ENCODE data around the gene TSPAN7.

Gene TSPAN7

GRCh38 chrX:38561126-38561868 lies at the start of gene TSPAN7:
TSPAN7 (plus strand) TSS chrX:38561542; CDS start chrX:38561547, 5 bp downstream.
- peak; percentile 74 for DNase-seq (ENCODE audit: low spot score)

DNA sequence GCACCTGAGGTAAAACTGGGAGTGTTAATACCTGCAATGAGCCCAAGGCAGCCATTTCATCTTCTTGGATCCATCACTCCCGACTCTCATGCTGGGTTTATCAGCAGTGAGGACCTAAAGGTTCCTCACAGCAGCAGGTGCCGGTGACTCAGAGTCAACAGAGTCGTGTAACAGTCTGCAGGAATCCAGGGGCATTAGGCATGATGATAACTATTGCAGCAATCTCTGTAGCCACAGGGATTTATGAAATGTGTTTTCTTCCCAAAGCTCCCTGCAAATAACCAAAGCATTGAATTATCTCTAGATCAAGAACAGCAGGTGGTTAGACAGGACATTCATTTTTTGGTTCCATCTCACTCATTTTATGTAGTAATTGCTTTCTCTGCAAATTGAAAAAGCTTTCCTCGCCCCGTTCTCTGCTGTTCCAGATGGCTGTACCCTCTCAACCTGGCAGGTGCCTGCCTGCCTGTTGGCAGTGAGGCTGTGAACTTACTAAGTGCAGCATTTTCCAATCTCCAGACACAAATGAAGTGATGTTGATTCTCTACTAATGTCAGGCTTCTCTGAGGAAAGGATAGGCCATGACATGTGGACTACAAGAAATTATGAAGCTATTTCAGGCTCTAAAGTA lies 48.1 kb upstream of the TSPAN7 start:
- DNase-seq (ENCODE audit: low spot score), result no peak

- DNase-seq (ENCODE audit: low spot score), result no peak
Observed at GRCh38 chrX:38514016-38514854, 47.1 kb upstream of the TSPAN7 start.

DNA sequence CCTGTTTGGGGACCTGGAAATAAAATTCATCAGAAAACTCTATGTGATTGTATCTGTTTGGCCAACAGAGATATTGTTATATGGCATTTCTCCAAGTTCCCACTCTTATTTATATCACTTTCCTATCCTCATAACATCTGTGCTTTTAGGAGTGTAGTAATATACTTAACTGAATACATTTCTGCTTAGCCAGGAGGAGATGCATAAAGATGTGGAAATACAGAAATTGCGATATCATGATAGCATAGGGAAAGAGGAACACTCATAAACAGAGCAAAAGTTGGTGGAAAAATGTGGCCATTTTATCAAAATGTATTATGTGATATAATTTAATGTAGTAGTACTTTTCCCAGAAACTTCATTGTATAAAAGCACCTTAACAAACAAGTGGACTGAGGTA lies 46.1 kb upstream of the TSPAN7 start:
- no peak for DNase-seq (ENCODE audit: low spot score)

- no peak for DNase-seq (ENCODE audit: low spot score)
Observed at GRCh38 chrX:38516196-38516774, 45.1 kb upstream of the TSPAN7 start.

DNA sequence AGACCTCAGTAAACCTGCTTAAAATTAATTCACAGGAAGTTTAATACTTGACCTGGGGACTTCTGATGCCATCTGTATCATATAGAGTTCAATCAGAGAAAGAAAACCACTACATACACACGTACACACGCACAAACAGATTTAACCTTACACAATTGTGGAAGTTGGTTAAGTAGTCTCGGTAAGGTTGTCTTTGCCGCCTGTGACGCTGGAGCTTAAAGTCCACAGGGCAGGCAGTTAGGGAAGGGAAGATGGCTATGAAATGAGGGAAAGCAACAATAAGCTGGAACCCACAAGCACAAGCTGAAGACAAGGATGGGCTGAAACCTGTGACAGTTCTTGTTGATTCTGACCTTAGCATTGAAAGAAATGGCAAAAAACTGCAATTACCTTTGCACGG lies 41.7 kb upstream of the TSPAN7 start:
- no peak for DNase-seq (ENCODE audit: low spot score)

- no peak for DNase-seq (ENCODE audit: low spot score)
Observed at GRCh38 chrX:38538134-38538533, 23.2 kb upstream of the TSPAN7 start.

DNA sequence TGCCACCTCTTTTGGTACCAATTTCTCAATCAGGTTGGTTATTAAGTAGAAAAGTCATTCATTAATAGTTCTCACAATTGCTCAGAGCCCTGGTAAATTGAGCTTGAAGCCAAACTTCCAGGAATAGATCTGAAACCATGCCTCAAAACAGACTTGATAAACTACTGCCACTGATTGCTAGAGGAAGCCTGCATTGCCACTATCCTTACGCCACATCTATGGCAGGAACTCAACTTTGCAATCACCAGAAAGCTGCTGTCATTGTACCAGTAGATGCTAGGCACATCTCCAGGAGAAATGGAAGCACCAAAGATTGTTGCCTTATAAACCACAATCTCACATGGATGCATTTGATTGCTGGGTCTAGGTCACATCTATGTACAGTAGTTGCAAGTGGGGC lies 21.6 kb upstream of the TSPAN7 start:
- no peak for DNase-seq (ENCODE audit: low spot score)

- no peak for DNase-seq (ENCODE audit: low spot score)
Observed at GRCh38 chrX:38548508-38548907, 12.8 kb upstream of the TSPAN7 start.

- no peak for DNase-seq (ENCODE audit: low spot score)
Observed at GRCh38 chrX:38552721-38553120, 8.6 kb upstream of the TSPAN7 start.

GRCh38 chrX:38558686-38559085 lies 2.7 kb upstream of the TSPAN7 start:
- DNase-seq (ENCODE audit: low spot score), result no peak

DNA sequence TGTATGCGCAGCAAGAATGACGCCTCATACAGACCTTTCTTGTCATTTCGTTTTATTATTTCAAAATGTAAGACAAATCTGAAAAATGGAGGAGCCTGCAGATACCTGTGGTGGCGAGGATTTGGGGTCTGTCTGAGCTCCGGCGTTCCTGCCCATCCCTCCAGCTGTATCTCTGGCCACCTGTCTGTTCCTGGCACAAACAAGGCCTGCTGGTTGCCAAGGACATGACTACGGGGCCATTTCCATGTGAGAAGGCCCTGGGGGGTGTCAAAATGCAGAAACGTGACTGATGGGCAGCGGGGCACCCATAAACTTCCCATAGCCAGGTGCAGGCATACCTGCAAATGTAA lies 591 bp upstream of the TSPAN7 start:
- no peak for DNase-seq (ENCODE audit: low spot score)

GRCh38 chrX:38561951-38562719 lies 793 bp downstream of the TSPAN7 start:
- DNase-seq (ENCODE audit: low spot score), result no peak

- no peak for DNase-seq (ENCODE audit: low spot score)
Observed at GRCh38 chrX:38563030-38563429, 1.7 kb downstream of the TSPAN7 start.

GRCh38 chrX:38570396-38570795 lies 9.1 kb downstream of the TSPAN7 start:
- DNase-seq (ENCODE audit: low spot score), result no peak

DNA sequence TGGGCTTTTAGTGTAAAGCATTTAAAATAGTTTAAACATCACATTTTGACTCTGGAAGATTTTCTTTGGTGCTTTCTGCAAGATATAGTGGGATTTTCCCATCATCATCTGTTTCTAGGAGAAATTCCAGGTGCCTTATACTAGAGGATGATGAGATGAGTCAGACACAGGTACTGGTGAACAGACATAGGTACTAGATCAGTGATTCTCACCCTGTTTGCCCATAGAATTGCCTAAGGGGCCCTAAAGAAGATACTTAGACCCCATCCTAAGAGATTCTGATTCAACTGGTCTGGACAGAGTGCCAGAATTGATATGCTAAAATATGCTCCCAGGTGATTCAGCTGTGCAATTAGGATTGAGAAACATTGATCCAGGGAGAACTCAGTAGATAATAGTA lies 9.7 kb downstream of the TSPAN7 start:
- DNase-seq (ENCODE audit: low spot score), result no peak

- DNase-seq (ENCODE audit: low spot score), result no peak
Observed at GRCh38 chrX:38574858-38575257, 13.5 kb downstream of the TSPAN7 start.

DNA sequence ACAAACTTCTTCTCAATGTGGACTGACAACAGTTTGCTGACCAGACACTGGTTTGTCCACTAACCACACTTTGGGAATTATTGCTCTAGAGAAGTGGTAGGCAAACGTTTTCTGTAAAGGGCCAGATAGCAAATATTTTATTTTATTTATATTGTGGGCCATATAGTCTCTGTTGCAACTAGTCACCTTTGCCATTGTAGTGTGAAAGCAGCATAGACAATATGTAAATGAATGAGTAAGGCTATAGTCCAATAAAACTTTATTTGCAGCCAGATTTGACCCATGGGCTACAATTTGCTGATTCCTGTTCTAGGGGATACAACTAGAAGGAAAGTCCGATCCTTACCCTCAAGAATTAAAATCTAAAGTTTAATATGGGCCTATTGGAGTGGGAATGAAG lies 14.5 kb downstream of the TSPAN7 start:
- DNase-seq (ENCODE audit: low spot score), result no peak

DNA sequence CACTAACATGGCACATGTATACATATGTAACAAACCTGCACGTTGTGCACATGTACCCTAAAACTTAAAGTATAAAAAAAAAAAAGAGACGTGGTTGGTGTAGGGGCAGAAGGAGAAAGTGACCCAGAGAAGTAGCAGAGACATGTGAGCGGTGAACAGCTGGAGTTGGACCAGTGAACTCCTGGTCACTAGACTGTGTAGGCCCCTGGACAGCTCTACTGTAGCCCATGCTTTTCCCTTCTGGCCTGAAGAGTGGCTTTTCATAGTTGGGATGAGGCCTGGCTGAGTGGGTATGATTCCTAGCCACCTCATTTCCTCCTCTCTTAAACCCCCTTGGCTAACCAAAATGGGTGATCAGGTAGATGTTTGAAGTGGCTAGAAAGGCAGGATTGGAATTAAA lies 16.4 kb downstream of the TSPAN7 start:
- no peak for DNase-seq (ENCODE audit: low spot score)

DNA sequence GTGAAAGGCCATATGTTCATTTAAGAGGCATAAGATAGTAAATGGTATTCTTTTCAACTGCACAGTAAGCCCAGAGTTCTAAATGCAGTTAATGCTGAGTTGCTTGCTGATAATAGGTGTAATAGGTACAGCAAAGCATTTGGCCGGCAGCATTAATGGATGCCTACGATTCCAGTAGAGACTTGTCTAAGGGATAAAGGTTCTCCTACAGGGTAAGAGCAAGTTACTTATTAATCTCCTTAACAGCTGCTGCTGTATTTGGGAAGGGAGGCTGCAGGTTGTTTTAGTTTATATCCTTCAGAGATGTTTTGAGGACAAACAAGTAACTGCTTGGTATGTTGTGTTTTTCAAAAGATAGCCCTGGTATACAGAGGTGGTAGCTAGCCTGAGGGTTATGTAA lies 16.8 kb downstream of the TSPAN7 start:
- no peak for DNase-seq (ENCODE audit: low spot score)

DNA sequence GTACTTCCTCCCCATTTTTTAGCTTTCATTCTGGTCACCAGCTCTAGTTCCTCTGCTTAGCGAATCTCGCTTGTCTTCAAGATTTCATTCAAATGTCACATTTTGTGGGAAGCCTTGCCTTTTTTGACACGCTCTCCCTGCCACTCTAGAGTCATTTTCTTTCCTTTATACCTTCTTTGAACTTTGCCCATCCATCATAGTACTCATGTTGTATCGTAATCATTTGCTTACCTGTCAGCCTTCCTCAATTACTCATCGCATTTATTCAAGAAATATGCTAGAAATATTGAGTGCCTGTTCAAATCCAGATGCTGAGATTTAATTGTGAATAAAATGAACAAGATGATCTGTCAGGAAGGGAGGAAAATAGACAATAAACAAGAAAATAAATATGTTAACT lies 21.8 kb downstream of the TSPAN7 start:
- DNase-seq (ENCODE audit: low spot score), result no peak

GRCh38 chrX:38594434-38594833 lies 33.1 kb downstream of the TSPAN7 start:
- no peak for DNase-seq (ENCODE audit: low spot score)

Measured in CD4-positive, alpha-beta T cell treated with Interleukin-2 at 100 ng/mL for 4 hours (primary cell).